IMR-90 (cell line): ENCODE data around the gene NCKAP5. TPM values are rescaled to one million over a fixed set of nuclear protein-coding genes. Genes with fewer than 3 reads are reported as not detected.

Experiments used
- ATAC-seq: fragments of 200-7000 bp; cut with Tn5 transposase; 2 replicates; pipeline ENCODE4 v1.9.1; 2020; ENCODE audit warnings: low read depth, mild to moderate bottlenecking, moderate library complexity
- BruUV-seq: library from RNA; stranded (reverse); fragments of 400-500 nt; replicated peaks from 2 replicates; lab custom pipeline; 2021; lab: Mats Ljungman, UMichigan
- CTCF ChIA-PET: fragments of 300-600 bp; formaldehyde crosslinking; extraction: SDS; loops from one replicate; lab custom pipeline; 2021; ENCODE audit warnings: antibody characterized with exemption; lab: Yijun Ruan, JAX
- POLR2A ChIA-PET: fragments of 300-600 bp; sonication (Branson Sonifier 250); formaldehyde crosslinking; loops from one replicate; lab custom pipeline; 2022; ENCODE audit warnings: antibody characterized with exemption; ENCODE audit not compliant: unreplicated experiment; lab: Charles Lee
- DNase-seq: peaks from one replicate; pipeline ENCODE4 v3.0.0; 2013
- H2AFZ ChIP-seq: replicated peaks from 2 replicates; pipeline ENCODE3; 2013; ENCODE audit warnings: low read length, mild to moderate bottlenecking; ENCODE audit not compliant: poor library complexity
- H2AK5ac ChIP-seq: 2 replicates; pipeline ENCODE4 v1.6.1; 2013; ENCODE audit warnings: low read depth, low read length, inconsistent platforms
- H2AK9ac ChIP-seq: replicated peaks from 2 replicates; pipeline ENCODE3; 2013; ENCODE audit warnings: mild to moderate bottlenecking, low read depth, low read length, moderate library complexity; ENCODE audit not compliant: poor library complexity
- H2BK120ac ChIP-seq: 2 replicates; pipeline ENCODE4 v1.6.1; 2013; ENCODE audit warnings: low read depth, low read length, inconsistent platforms
- H2BK15ac ChIP-seq: 3 replicates; pipeline ENCODE4 v1.6.1; 2013; ENCODE audit warnings: low read depth, low read length, inconsistent platforms
- H2BK20ac ChIP-seq: 2 replicates; pipeline ENCODE4 v1.6.1; 2013; ENCODE audit warnings: low read depth, mild to moderate bottlenecking, inconsistent platforms, low read length, moderate library complexity
- H2BK5ac ChIP-seq: 2 replicates; pipeline ENCODE4 v1.6.1; 2013; ENCODE audit warnings: mild to moderate bottlenecking, low read depth, low read length, inconsistent platforms; ENCODE audit not compliant: poor library complexity, severe bottlenecking
- H3K14ac ChIP-seq: replicated peaks from 2 replicates; pipeline ENCODE4 v1.6.1; 2013; ENCODE audit warnings: low read depth, low read length, inconsistent platforms
- H3K18ac ChIP-seq: 2 replicates; pipeline ENCODE4 v1.6.1; 2013; ENCODE audit warnings: low read depth, low read length, control low read depth
- H3K23ac ChIP-seq: 2 replicates; pipeline ENCODE4 v1.6.1; 2013; ENCODE audit warnings: low read depth, low read length, inconsistent platforms
- H3K27ac ChIP-seq: 2 replicates; pipeline ENCODE4 v1.5.1; 2013; ENCODE audit warnings: mild to moderate bottlenecking, control low read depth, low read length; ENCODE audit not compliant: insufficient read depth
- H3K27me3 ChIP-seq: 2 replicates; pipeline ENCODE4 v1.6.1; 2013; ENCODE audit warnings: low read length; ENCODE audit not compliant: control insufficient read depth, insufficient read depth
- H3K36me3 ChIP-seq: 2 replicates; pipeline ENCODE4 v1.6.1; 2013; ENCODE audit warnings: low read length, mixed read lengths; ENCODE audit not compliant: control insufficient read depth, insufficient read depth
- H3K4ac ChIP-seq: 2 replicates; pipeline ENCODE4 v1.6.1; 2013; ENCODE audit warnings: low read depth, low read length, inconsistent platforms
- H3K4me1 ChIP-seq: 2 replicates; pipeline ENCODE4 v1.6.1; 2013; ENCODE audit warnings: low read length, mixed read lengths; ENCODE audit not compliant: control insufficient read depth, insufficient read depth
- H3K4me2 ChIP-seq: 2 replicates; pipeline ENCODE4 v1.6.1; 2013; ENCODE audit warnings: low read depth, mild to moderate bottlenecking, control low read depth, low read length, moderate library complexity
- H3K4me3 ChIP-seq: 2 replicates; pipeline ENCODE4 v1.5.1; 2013; ENCODE audit warnings: low read depth, mild to moderate bottlenecking, control low read depth, low read length, moderate library complexity; ENCODE audit not compliant: insufficient read depth
- H3K56ac ChIP-seq: 2 replicates; pipeline ENCODE4 v1.6.1; 2013; ENCODE audit warnings: low read length, inconsistent platforms; ENCODE audit not compliant: insufficient read depth; ENCODE audit errors: extremely low read depth
- H3K79me1 ChIP-seq, 2 experiments: 2 replicates each; pipeline ENCODE4 v1.6.1; 2013; ENCODE audit warnings: low read length in 2 of 2, inconsistent platforms in 1 of 2, low read depth in 1 of 2
- H3K9ac ChIP-seq: 2 replicates; pipeline ENCODE4 v1.6.1; 2013; ENCODE audit warnings: low read depth, low read length, control low read depth
- H3K9me1 ChIP-seq: 2 replicates; pipeline ENCODE4 v1.6.1; 2013; ENCODE audit warnings: low read length, inconsistent platforms; ENCODE audit not compliant: insufficient read depth
- H3K9me3 ChIP-seq: 2 replicates; pipeline ENCODE4 v1.6.1; 2013; ENCODE audit warnings: low read length; ENCODE audit not compliant: control insufficient read depth, insufficient read depth
- H4K20me1 ChIP-seq: 2 replicates; pipeline ENCODE4 v1.6.1; 2013; ENCODE audit warnings: low read length, inconsistent platforms; ENCODE audit not compliant: insufficient read depth
- H4K5ac ChIP-seq: 2 replicates; pipeline ENCODE4 v1.6.1; 2013; ENCODE audit warnings: mild to moderate bottlenecking, low read depth, low read length, control low read depth
- H4K8ac ChIP-seq, 2 experiments: 2 replicates each; pipeline ENCODE4 v1.6.1; 2013; ENCODE audit warnings: low read depth in 2 of 2, low read length in 2 of 2, control low read depth in 1 of 2, inconsistent platforms in 1 of 2
- H4K91ac ChIP-seq: 2 replicates; pipeline ENCODE4 v1.6.1; 2013; ENCODE audit warnings: low read depth, low read length, inconsistent platforms; ENCODE audit not compliant: insufficient read depth
- MAFK ChIP-seq: IDR thresholded peaks from 2 replicates; pipeline ENCODE4 v1.6.1; 2012; ENCODE audit warnings: low read depth, low read length, improper control_type of control experiment
- RCOR1 ChIP-seq: IDR thresholded peaks from 2 replicates; pipeline ENCODE4 v1.6.1; 2012; ENCODE audit warnings: mild to moderate bottlenecking, low read length, improper control_type of control experiment; ENCODE audit not compliant: insufficient replicate concordance
- WGBS, 2 experiments: methylation state at CpG; one replicate each; pipeline versions ENCODE4 v1.1.5 to v1.1.7; 2013; ENCODE audit warnings: missing lambda C conversion rate in 2 of 2; ENCODE audit not compliant: insufficient read length in 1 of 2; ENCODE audit errors: extremely low coverage in 2 of 2; 5-methylcytosine and 5-hydroxymethylcytosine counted together
- dilution Hi-C: fragments of 300-500 bp; cut with HindIII; formaldehyde crosslinking; loops from one replicate; pipeline ENCODE4 v1.14.3; 2018; ENCODE audit warnings: low sequenced_read_pairs; ENCODE audit not compliant: unreplicated experiment
- in situ Hi-C: fragments of 300-500 bp; cut with MboI; formaldehyde crosslinking; loops from 3 replicates; pipeline ENCODE4 v1.14.3; 2019; ENCODE audit warnings: low sequenced_read_pairs, inconsistent platforms, mixed read lengths
- intact Hi-C: fragments of 100-400 bp; cut with micrococcal nuclease; formaldehyde crosslinking; loops from 2 replicates; pipeline ENCODE4 v1.10.0; 2022
- polyA plus RNA-seq, 3 experiments: library from polyadenylated mRNA; depleted of rRNA; stranded (reverse); fragments of >200 nt; gene quantifications; 2 replicates each; pipeline ENCODE4 v1.2.3, GENCODE V29; 2012; ENCODE audit warnings: low replicate concordance in 1 of 3
- total RNA-seq: library from RNA; depleted of rRNA; stranded (reverse); fragments of >200 nt; gene quantifications from 2 replicates; pipeline ENCODE4 v1.2.3, GENCODE V29; 2012

The NCKAP5 gene
- total and polyA plus RNA-seq, 2 of the 4 experiments (the other 2 are of a cell fraction), result 2.7 to 3.9 TPM

DNA sequence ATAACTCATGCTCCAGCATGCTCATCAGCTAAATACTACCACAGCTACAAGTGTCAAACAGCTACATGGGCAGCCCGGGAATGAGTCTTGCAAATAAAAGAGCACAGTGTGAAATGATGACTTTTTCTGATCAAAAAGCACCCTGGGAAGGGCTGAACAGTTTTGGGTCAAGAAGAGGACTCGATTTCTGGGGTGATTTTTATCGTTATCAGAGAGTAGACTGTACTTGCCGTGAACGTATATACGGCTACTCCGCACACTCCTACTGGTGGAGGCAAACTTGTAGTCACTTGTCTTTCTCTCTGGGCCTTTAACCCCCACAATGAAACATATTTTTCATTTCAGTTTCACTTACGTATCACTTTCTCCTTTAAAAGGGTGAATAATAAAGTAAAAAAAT is 54.4 kb downstream of the NCKAP5 start:
- Histone ChIP-seq H4K8ac (no peak overlapping the region), H2AK5ac (no peak overlapping the region), H2BK5ac (no peak overlapping the region), H3K36me3 (no peaks in the 10 kb centered on the region), H3K9ac (no peak overlapping the region), H3K4ac (no peak overlapping the region), H4K91ac (no peak overlapping the region), H3K9me3 (no peaks in the 10 kb centered on the region), H2AFZ (no peak overlapping the region), H4K5ac (no peak overlapping the region), H3K79me1 (peaks cover 0 to 4% of the 10 kb centered on the region in 2 experiments; a peak in 2 of 4 replicates), H2AK9ac (no peak overlapping the region), H3K9me1 (no peaks in the 10 kb centered on the region; the same call in 1 of the 2 replicates), H3K27ac (no peak overlapping the region), H2BK120ac (no peak overlapping the region), H3K14ac (no peak overlapping the region), H3K56ac (no peak overlapping the region), H2BK15ac (no peak overlapping the region), H3K18ac (no peak overlapping the region), H2BK20ac (no peak overlapping the region), H3K27me3 (no peaks in the 10 kb centered on the region), H3K4me1 (no peaks in the 10 kb centered on the region; the same call in 1 of the 2 replicates), H3K4me2 (no peak overlapping the region), H3K4me3 (no peak overlapping the region), H4K20me1 (no peaks in the 10 kb centered on the region), H3K23ac (no peak overlapping the region)
- no peak for DNase-seq
- intact Hi-C loops (no loop called here), in situ Hi-C loops (no loop called here), dilution Hi-C loops (no loop called here)
- no CpG with 5 or more reads among the region's 8 CpGs for WGBS, 2 experiments
- TF ChIP-seq MAFK (no peak), RCOR1 (no peak)
- ChIA-PET CTCF (no interaction called here), POLR2A (no interaction called here)
- no TSS peak for BruUV-seq
- ATAC-seq, result no peak
